GM19025 (cell line): ENCODE measurements around the gene CDH20.

Source experiments
- ATAC-seq: cut with Tn5 transposase; IDR thresholded peaks from one replicate; pipeline ENCODE4 v1.9.1; 2021; ENCODE audit warnings: mild to moderate bottlenecking, low read depth, moderate library complexity; ENCODE audit not compliant: unreplicated experiment

Gene CDH20

GRCh38 chr18:61502472-61502871 is 169.2 kb downstream of the CDH20 start:
- ATAC-seq: no peak

GRCh38 chr18:61503688-61504087 is 170.5 kb downstream of the CDH20 start:
- no peak for ATAC-seq

GRCh38 chr18:61528961-61529360 is 195.7 kb downstream of the CDH20 start:
- ATAC-seq: no peak

- ATAC-seq: no peak
These were observed 197.5 kb downstream of the CDH20 start for GRCh38 chr18:61530681-61531080.

- ATAC-seq: no peak
These were observed 198.0 kb downstream of the CDH20 start for GRCh38 chr18:61531182-61531581.

- no peak for ATAC-seq
These were observed 198.7 kb downstream of the CDH20 start for GRCh38 chr18:61531891-61532290.

- ATAC-seq: no peak
These were observed 202.2 kb downstream of the CDH20 start for GRCh38 chr18:61535401-61535800.

- no peak for ATAC-seq
These were observed 208.4 kb downstream of the CDH20 start for GRCh38 chr18:61541673-61542072.

GRCh38 chr18:61542596-61542995 is 209.4 kb downstream of the CDH20 start:
- no peak for ATAC-seq

GRCh38 chr18:61543518-61543917 is 210.3 kb downstream of the CDH20 start:
- ATAC-seq: no peak

GRCh38 chr18:61544178-61544577 is 210.9 kb downstream of the CDH20 start:
- ATAC-seq: no peak

GRCh38 chr18:61545281-61546245 is 212.3 kb downstream of the CDH20 start:
- ATAC-seq: no peak

- no peak for ATAC-seq
These were observed 213.4 kb downstream of the CDH20 start for GRCh38 chr18:61546590-61546989.

GRCh38 chr18:61549416-61549815 is 216.2 kb downstream of the CDH20 start:
- no peak for ATAC-seq

GRCh38 chr18:61549889-61550288 is 216.7 kb downstream of the CDH20 start:
- ATAC-seq: no peak

- peak; percentile 69 for ATAC-seq
These were observed 218.4 kb downstream of the CDH20 start for GRCh38 chr18:61551586-61551985.

GRCh38 chr18:61553045-61553659 is 219.9 kb downstream of the CDH20 start:
- no peak for ATAC-seq

GRCh38 chr18:61554117-61554776 is 221.0 kb downstream of the CDH20 start:
- no peak for ATAC-seq

GRCh38 chr18:61554946-61555361 is 221.7 kb downstream of the CDH20 start:
- no peak for ATAC-seq

GRCh38 chr18:61556316-61556715 is 223.1 kb downstream of the CDH20 start:
- no peak for ATAC-seq

- no peak for ATAC-seq
These were observed 223.6 kb downstream of the CDH20 start for GRCh38 chr18:61556862-61557261.
